Mesothelial cell of epicardium (in vitro differentiated cells): ENCODE results near the gene CCDC91. TPM values are rescaled to one million over a fixed set of nuclear protein-coding genes. Genes with fewer than 3 reads are reported as not detected.

Experiments used
- DNase-seq, 2 experiments: peaks; one replicate each; pipeline ENCODE4 v3.0.0; 2021; ENCODE audit warnings: low spot score in 2 of 2; ENCODE audit not compliant: unreplicated experiment in 2 of 2
- H3K27ac Mint-ChIP-seq: 2 replicates; pipeline ENCODE4 v1.8.0; 2021; ENCODE audit warnings: mixed read lengths
- H3K27me3 Mint-ChIP-seq: 2 replicates; pipeline ENCODE4 v1.8.0; 2021; ENCODE audit warnings: low read depth, mixed read lengths
- H3K36me3 Mint-ChIP-seq: 2 replicates; pipeline ENCODE4 v1.8.0; 2021; ENCODE audit warnings: mixed read lengths
- H3K4me1 Mint-ChIP-seq: 2 replicates; pipeline ENCODE4 v1.8.0; 2021; ENCODE audit warnings: mixed read lengths
- H3K4me3 Mint-ChIP-seq: 2 replicates; pipeline ENCODE4 v1.8.0; 2021; ENCODE audit warnings: mild to moderate bottlenecking, moderate library complexity, mixed read lengths
- H3K9me3 Mint-ChIP-seq: 2 replicates; pipeline ENCODE4 v1.8.0; 2021; ENCODE audit warnings: mixed read lengths
- total RNA-seq: library from RNA; stranded (reverse); gene quantifications from 3 replicates; pipeline ENCODE4 v1.2.1, GENCODE V29; 2021
- TF ChIP-seq, protein P1 (sequence below): fragments of 200-600 bp; sonication (generic); IDR thresholded peaks from one replicate; pipeline ENCODE4 v1.5.0; 2021; ENCODE audit warnings: antibody characterized with exemption; ENCODE audit not compliant: unreplicated experiment

Gene CCDC91
- total RNA-seq, 1 donor from 2014 or later, result 30.7 TPM

DNA sequence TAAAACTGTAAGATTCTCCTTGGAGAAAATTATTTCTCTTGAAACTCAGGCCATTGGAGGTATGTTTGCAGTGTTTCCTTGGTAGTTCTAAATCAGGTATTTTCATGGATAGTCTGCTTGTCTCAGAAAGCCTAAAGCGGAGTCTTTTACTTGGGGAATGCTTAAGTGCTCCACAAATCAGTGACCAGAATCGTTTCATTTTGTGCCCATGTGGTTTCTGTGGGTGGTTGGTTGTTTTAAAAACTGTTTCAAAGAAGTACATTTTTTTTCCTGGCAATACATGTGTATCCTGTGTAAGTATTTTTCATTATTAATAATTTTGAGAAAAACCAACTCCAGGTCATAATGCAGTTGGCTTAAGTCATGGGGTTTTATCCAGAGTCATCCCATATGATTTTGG is 33.6 kb downstream of the CCDC91 start:
- TF ChIP-seq, protein P1, sequence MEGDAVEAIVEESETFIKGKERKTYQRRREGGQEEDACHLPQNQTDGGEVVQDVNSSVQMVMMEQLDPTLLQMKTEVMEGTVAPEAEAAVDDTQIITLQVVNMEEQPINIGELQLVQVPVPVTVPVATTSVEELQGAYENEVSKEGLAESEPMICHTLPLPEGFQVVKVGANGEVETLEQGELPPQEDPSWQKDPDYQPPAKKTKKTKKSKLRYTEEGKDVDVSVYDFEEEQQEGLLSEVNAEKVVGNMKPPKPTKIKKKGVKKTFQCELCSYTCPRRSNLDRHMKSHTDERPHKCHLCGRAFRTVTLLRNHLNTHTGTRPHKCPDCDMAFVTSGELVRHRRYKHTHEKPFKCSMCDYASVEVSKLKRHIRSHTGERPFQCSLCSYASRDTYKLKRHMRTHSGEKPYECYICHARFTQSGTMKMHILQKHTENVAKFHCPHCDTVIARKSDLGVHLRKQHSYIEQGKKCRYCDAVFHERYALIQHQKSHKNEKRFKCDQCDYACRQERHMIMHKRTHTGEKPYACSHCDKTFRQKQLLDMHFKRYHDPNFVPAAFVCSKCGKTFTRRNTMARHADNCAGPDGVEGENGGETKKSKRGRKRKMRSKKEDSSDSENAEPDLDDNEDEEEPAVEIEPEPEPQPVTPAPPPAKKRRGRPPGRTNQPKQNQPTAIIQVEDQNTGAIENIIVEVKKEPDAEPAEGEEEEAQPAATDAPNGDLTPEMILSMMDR, result no peak
- no peak overlapping the region for H3K27ac Mint-ChIP-seq
- H3K9me3 Mint-ChIP-seq, result peaks cover 34% of the 10 kb centered on the region

DNA sequence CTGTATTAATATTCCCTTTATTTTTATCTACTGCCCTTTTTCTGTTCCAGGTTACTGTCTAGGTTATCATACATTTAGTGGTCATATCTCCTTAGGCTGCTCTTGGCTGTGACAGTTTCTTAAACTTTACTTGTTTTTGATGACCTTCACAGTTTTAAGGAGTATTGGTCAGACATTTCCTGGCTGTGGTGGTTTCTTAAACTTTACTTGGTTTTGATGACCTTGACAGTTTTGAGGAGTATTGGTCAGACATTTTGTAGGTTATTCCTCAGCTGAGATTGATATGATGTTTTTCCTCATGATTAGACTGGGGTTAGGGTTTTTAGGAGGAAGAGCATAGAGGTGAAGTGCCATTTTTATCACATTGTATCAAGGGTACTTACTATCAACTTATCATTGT is 36.4 kb downstream of the CCDC91 start:
- peaks cover 3% of the 10 kb centered on the region for H3K4me1 Mint-ChIP-seq
- TF ChIP-seq, protein P1, result no peak
- no peak overlapping the region for H3K27ac Mint-ChIP-seq

More for the DNA sequence above, 33.6 kb downstream of the CCDC91 start:
- Mint-ChIP-seq H3K4me3 (no peak overlapping the region), H3K36me3 (peaks cover 27% of the 10 kb centered on the region), H3K4me1 (no peaks in the 10 kb centered on the region), H3K27me3 (no peaks in the 10 kb centered on the region)
- DNase-seq, result no peak

DNA sequence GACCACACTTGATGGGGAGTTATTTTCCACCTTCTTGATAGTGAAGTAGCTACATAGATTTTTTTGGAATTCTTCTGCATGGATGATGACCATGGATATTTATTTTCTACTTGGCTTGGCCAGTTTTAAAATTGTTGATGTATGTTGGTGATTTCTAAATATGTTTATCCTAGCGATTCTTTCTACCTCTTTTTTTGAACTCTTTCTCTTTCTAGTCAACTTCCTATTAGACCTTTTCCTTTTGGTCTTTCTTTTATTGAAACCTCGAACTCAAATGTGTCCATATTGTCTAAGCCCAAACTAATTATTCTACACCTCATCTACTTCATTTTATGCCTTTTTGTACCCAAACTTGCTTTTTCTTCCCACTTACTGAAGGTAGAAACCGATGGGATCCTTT is 37.0 kb downstream of the CCDC91 start:
- no peak for DNase-seq
- TF ChIP-seq, protein P1, result no peak
- Mint-ChIP-seq H3K4me3 (no peak overlapping the region), H3K27ac (no peak overlapping the region), H3K36me3 (peaks cover 13% of the 10 kb centered on the region), H3K4me1 (peaks cover 3% of the 10 kb centered on the region), H3K27me3 (no peaks in the 10 kb centered on the region), H3K9me3 (peaks cover 16% of the 10 kb centered on the region)

More for the DNA sequence above, 36.4 kb downstream of the CCDC91 start:
- DNase-seq, result no peak
- Mint-ChIP-seq H3K36me3 (peaks cover 17% of the 10 kb centered on the region), H3K27me3 (no peaks in the 10 kb centered on the region), H3K9me3 (peaks cover 21% of the 10 kb centered on the region), H3K4me3 (no peak overlapping the region)

DNA sequence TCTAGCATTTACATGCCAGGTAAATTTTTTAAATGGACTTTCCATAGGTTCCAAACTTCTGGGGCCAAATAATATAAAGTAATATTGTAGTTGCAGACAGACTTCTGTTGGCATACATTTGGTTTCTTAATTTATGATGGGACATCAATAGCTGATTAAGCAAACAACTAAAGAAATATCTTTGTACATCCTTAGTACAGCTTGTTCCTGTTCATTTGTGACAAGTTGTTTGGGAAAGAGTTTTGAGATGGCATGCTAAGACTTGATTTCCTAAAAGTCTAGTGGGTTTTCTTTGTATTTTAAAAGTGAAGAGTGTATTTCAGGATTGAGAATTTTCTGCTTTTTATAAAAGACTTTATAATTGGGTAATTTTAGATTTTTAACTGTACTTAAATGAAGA is 41.0 kb downstream of the CCDC91 start:
- TF ChIP-seq, protein P1, result no peak
- Mint-ChIP-seq H3K27me3 (no peaks in the 10 kb centered on the region), H3K36me3 (peaks cover 9% of the 10 kb centered on the region), H3K9me3 (peaks cover 10% of the 10 kb centered on the region), H3K27ac (no peak overlapping the region), H3K4me3 (no peak overlapping the region), H3K4me1 (peaks cover 3% of the 10 kb centered on the region)
- no peak for DNase-seq

DNA sequence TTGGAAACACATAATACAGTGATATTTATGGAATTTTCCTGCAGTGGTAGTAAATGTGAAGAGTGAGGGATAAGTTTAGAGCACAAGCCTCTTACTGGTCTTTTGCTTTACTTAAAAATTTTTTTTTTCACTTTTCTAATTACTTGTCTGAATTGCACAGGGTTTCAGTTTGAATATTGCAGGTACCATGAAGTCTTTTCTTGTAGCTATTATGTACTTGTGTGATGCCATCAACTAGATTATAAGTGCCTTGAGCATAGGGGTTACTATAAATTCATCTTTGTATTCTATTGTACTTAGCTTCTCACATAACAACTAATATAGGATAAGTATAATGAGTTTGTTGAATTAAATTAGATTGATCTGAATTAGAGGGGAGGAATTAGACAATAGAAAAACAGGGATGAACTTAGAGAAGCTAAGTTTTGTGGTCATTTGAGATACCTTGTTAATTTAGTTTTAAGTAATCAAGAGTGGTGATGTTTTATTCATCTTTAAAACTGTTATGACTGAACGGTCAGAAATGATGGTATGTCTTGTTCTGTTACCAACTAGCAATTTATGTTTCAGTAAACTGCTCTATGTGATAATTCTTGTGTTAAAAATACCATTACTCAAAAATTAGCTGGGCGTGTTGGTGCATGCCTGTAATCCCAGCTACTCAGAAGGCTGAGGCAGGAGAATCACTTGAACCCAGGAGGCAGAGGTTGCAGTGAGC is 42.1 kb downstream of the CCDC91 start:
- TF ChIP-seq, protein P1, result no peak
- H3K4me1 Mint-ChIP-seq, result peaks cover 3% of the 10 kb centered on the region
- H3K4me3 Mint-ChIP-seq, result no peak overlapping the region
- H3K36me3 Mint-ChIP-seq, result peaks cover 4% of the 10 kb centered on the region
- no peak for DNase-seq
- H3K27me3 Mint-ChIP-seq, result no peaks in the 10 kb centered on the region
- H3K9me3 Mint-ChIP-seq, result peaks cover 7% of the 10 kb centered on the region
- H3K27ac Mint-ChIP-seq, result no peak overlapping the region
